Endothelial cell of umbilical vein (primary cell): Measurements from ENCODE around the gene IGFL4. TPM values are rescaled to one million over a fixed set of nuclear protein-coding genes. Genes with fewer than 3 reads are reported as not detected.

Source experiments
- BruUV-seq: library from RNA; stranded (reverse); fragments of 400-500 nt; replicated peaks from 2 replicates; lab custom pipeline; 2021; lab: Mats Ljungman, UMichigan
- CTCF ChIA-PET: fragments of 300-600, 350-600 bp; sonication (Branson Sonifier 250); formaldehyde crosslinking; loops from one replicate; lab custom pipeline; 2021; ENCODE audit warnings: antibody characterized with exemption, inconsistent platforms; lab: Charles Lee
- POLR2A ChIA-PET: fragments of 300-600, 350-600 bp; sonication (Branson Sonifier 250); formaldehyde crosslinking; loops from one replicate; lab custom pipeline; 2021; ENCODE audit warnings: antibody characterized with exemption, inconsistent platforms; lab: Charles Lee
- DNase-seq: peaks from one replicate; pipeline ENCODE4 v3.0.0-alpha.2; 2011; ENCODE audit warnings: low read depth, low spot score
- FAIRE-seq: peaks from 2 replicates; lab custom pipeline; 2011; peaks lifted over from hg19 to GRCh38; lab: Jason Lieb, UNC
- H2AFZ ChIP-seq: 2 replicates; pipeline ENCODE4 v1.6.0; 2012; ENCODE audit warnings: low read depth, low read length, control low read depth, inconsistent platforms
- H3K27ac ChIP-seq: 2 replicates; pipeline ENCODE4 v1.5.1; 2011; ENCODE audit warnings: low read depth, mild to moderate bottlenecking, control low read depth, low read length, moderate library complexity; ENCODE audit not compliant: insufficient read depth
- H3K27me3 ChIP-seq, 2 experiments: 2 replicates each; pipeline versions ENCODE4 v1.6.0 to v1.6.1; 2011; ENCODE audit warnings: low read length in 2 of 2, mixed read lengths in 1 of 2; ENCODE audit not compliant: control insufficient read depth in 2 of 2, insufficient read depth in 2 of 2
- H3K36me3 ChIP-seq, 2 experiments: 2 replicates in 1 of 2; 3 replicates in 1 of 2; pipeline ENCODE4 v1.5.1; 2011; ENCODE audit warnings: low read length in 2 of 2, mild to moderate bottlenecking in 1 of 2, moderate library complexity in 1 of 2; ENCODE audit not compliant: control insufficient read depth in 2 of 2, insufficient read depth in 2 of 2; ENCODE audit errors: extremely low read depth in 1 of 2
- H3K4me1 ChIP-seq: 3 replicates; pipeline ENCODE4 v1.5.1; 2011; ENCODE audit warnings: mild to moderate bottlenecking, low read length; ENCODE audit not compliant: control insufficient read depth, insufficient read depth; ENCODE audit errors: extremely low read depth
- H3K4me2 ChIP-seq: 2 replicates; pipeline ENCODE4 v1.6.1; 2011; ENCODE audit warnings: low read length, control low read depth, mixed read lengths; ENCODE audit not compliant: insufficient read depth
- H3K4me3 ChIP-seq, 3 experiments: fragments of 200-600 bp in 1 of 3; sonication (generic), shearing (Covaris generic) in 1 of 3; replicated peaks in 1 of 3; 2 replicates each; pipeline ENCODE4 v1.5.1; 2011 to 2016; ENCODE audit warnings: control low read depth in 3 of 3, low read length in 3 of 3, mild to moderate bottlenecking in 2 of 3, inconsistent platforms in 1 of 3, low read depth in 1 of 3, moderate library complexity in 1 of 3; ENCODE audit not compliant: insufficient read depth in 1 of 3
- H3K79me2 ChIP-seq: 2 replicates; pipeline ENCODE4 v1.6.0; 2012; ENCODE audit warnings: low read length, inconsistent platforms; ENCODE audit not compliant: control insufficient read depth, insufficient read depth
- H3K9ac ChIP-seq: replicated peaks from 2 replicates; pipeline ENCODE3; 2011; ENCODE audit warnings: low read length, control low read depth; ENCODE audit not compliant: insufficient read depth; ENCODE audit errors: extremely low read depth
- H3K9me1 ChIP-seq: replicated peaks from 3 replicates; pipeline ENCODE4 v1.6.0; 2011; ENCODE audit warnings: mild to moderate bottlenecking, low read length; ENCODE audit not compliant: control insufficient read depth, insufficient read depth; ENCODE audit errors: extremely low read depth
- H3K9me3 ChIP-seq: replicated peaks from 2 replicates; pipeline ENCODE4 v1.5.1; 2012; ENCODE audit warnings: low read length, inconsistent platforms; ENCODE audit not compliant: control insufficient read depth, insufficient read depth
- H4K20me1 ChIP-seq: replicated peaks from 2 replicates; pipeline ENCODE3; 2011; ENCODE audit warnings: mild to moderate bottlenecking, low read length; ENCODE audit not compliant: control insufficient read depth, insufficient read depth; ENCODE audit errors: extremely low read depth
- CTCF ChIP-seq, 2 donors: IDR thresholded peaks; 1 replicate in 1 of 2; 2 replicates in 1 of 2; pipeline ENCODE4 v1.5.1; 2011; ENCODE audit warnings: low read length in 2 of 2, mild to moderate bottlenecking in 2 of 2, moderate library complexity in 2 of 2, control low read depth in 1 of 2, inconsistent platforms in 1 of 2, low read depth in 1 of 2; ENCODE audit not compliant: insufficient read depth in 1 of 2; ENCODE audit errors: extremely low read depth in 1 of 2
- EZH2 ChIP-seq: IDR thresholded peaks from 2 replicates; pipeline ENCODE4 v1.6.1; 2012; ENCODE audit warnings: borderline replicate concordance, low read depth, mild to moderate bottlenecking, moderate library complexity, low read length, inconsistent platforms; ENCODE audit not compliant: severe bottlenecking
- GATA2 ChIP-seq: IDR thresholded peaks from 2 replicates; pipeline ENCODE4 v1.7.0; 2011; ENCODE audit warnings: low read depth, mild to moderate bottlenecking, moderate library complexity, mixed read lengths, low read length; ENCODE audit not compliant: insufficient read length, insufficient read depth
- JUN ChIP-seq: IDR thresholded peaks from 2 replicates; pipeline ENCODE4 v1.6.1; 2011; ENCODE audit warnings: borderline replicate concordance, low read depth; ENCODE audit not compliant: insufficient read length, insufficient read depth
- MYC ChIP-seq: IDR thresholded peaks from one replicate; pipeline ENCODE4 v1.6.1; 2011; ENCODE audit warnings: mild to moderate bottlenecking, low read depth, low read length
- POLR2A ChIP-seq: IDR thresholded peaks from 2 replicates; pipeline ENCODE4 v1.6.1; 2012; ENCODE audit warnings: low read depth, mild to moderate bottlenecking, control low read depth, low read length
- POLR2AphosphoS5 ChIP-seq: IDR thresholded peaks from 2 replicates; pipeline ENCODE4 v1.6.1; 2012; ENCODE audit warnings: low read depth, mild to moderate bottlenecking, control low read depth, low read length, moderate library complexity; ENCODE audit not compliant: insufficient read depth
- dilution Hi-C: fragments of 300-500 bp; cut with MboI; formaldehyde crosslinking; loops from one replicate; pipeline ENCODE4 v1.15.0; 2019; ENCODE audit warnings: low sequenced_read_pairs; ENCODE audit not compliant: extremely low pct_ligation_motif_present
- intact Hi-C: fragments of 100-400 bp; cut with micrococcal nuclease; formaldehyde crosslinking; loops from one replicate; pipeline ENCODE4 v1.10.0; 2022
- polyA plus RNA-seq, 4 experiments: library from polyadenylated mRNA; depleted of rRNA in 3 of 4; stranded (reverse) in 3 of 4; unstranded in 1 of 4; fragments of >200 nt; gene quantifications; 2 replicates each; pipeline versions ENCODE4 v1.2.1 to v1.2.3, GENCODE V29; 2011 to 2012; ENCODE audit warnings: missing spikeins in 1 of 4
- total RNA-seq: library from RNA; stranded (reverse); gene quantifications from 2 replicates; pipeline ENCODE4 v1.2.3, GENCODE V29; 2021

Gene IGFL4
- total and polyA plus RNA-seq, 2 donors (not counting 3 experiments of a cell fraction or from before 2014, with no cell fraction given) = not detected

DNA sequence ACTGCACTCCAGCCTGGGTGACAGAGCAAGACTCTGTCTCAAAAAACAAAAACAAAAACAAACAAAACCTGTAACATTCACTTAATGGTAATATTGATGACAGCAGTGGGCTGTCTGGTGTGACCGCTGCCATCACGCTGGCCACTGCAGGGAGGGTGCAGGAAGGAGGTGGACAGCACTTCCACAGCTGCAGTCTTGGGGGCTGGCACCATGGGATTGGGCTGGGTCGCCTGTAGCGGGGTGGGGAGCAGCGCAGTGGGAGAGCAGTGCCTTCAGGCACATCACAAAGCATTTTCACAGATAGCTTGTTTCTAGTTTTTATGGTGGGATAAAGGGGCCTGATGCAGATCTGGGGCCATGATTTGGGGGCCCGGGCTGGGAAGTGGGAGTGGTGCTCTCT is 5.3 kb downstream of the IGFL4 start:
- ChIA-PET CTCF (interaction anchor here (6.3 kb wide), 1 partner anchor 42 kb away, joined by 77 read pairs; no protein-coding TSS in a partner anchor), POLR2A (no interaction called here)
- TF ChIP-seq CTCF (IDR thresholded peaks at IDR 0.05; ENCODE audit: extremely low read depth in 1 of 2, insufficient read depth in 1 of 2, low read depth in 1 of 2, low read length in 2 of 2) = no peak
- TF ChIP-seq JUN = no peak
- TF ChIP-seq MYC = no peak
- no peak for TF ChIP-seq POLR2AphosphoS5
- no peak for TF ChIP-seq EZH2
- no peak for TF ChIP-seq GATA2
- no peak for TF ChIP-seq POLR2A
- no peaks in the 10 kb centered on the region for H3K4me1 ChIP-seq
- H3K27me3 ChIP-seq = peaks cover 0 to 6% of the 10 kb centered on the region in 2 experiments
- H3K79me2 ChIP-seq = no peaks in the 10 kb centered on the region
- FAIRE-seq (no peak), DNase-seq (no peak)
- no peaks in the 10 kb centered on the region for H4K20me1 ChIP-seq
- BruUV-seq = no TSS peak
- no peak overlapping the region for H2AFZ ChIP-seq
- H3K4me2 ChIP-seq = no peak overlapping the region
- H3K27ac ChIP-seq = no peak overlapping the region
- no peak overlapping the region for H3K9ac ChIP-seq
- H3K9me3 ChIP-seq = no peaks in the 10 kb centered on the region
- no peaks in the 10 kb centered on the region for H3K9me1 ChIP-seq
- dilution Hi-C loops (no loop called here), intact Hi-C loops (no loop called here)
- H3K36me3 ChIP-seq = no peaks in the 10 kb centered on the region
- no peak overlapping the region for H3K4me3 ChIP-seq
